NCI-H1694 treated with DMSO at 0.1 percent for 48 hours (cell line): ENCODE data around the gene DAZAP2.
"Not testable (repeated sequence)": the region's sequence is repeated elsewhere in the genome, so short reads cannot be mapped to it uniquely, and the experiment has no call there.

ENCODE experiments used
- DNase-seq: peaks from one replicate; lab custom pipeline; 2025; lab: John Stamatoyannopoulos, UW

DAZAP2 gene

DNA sequence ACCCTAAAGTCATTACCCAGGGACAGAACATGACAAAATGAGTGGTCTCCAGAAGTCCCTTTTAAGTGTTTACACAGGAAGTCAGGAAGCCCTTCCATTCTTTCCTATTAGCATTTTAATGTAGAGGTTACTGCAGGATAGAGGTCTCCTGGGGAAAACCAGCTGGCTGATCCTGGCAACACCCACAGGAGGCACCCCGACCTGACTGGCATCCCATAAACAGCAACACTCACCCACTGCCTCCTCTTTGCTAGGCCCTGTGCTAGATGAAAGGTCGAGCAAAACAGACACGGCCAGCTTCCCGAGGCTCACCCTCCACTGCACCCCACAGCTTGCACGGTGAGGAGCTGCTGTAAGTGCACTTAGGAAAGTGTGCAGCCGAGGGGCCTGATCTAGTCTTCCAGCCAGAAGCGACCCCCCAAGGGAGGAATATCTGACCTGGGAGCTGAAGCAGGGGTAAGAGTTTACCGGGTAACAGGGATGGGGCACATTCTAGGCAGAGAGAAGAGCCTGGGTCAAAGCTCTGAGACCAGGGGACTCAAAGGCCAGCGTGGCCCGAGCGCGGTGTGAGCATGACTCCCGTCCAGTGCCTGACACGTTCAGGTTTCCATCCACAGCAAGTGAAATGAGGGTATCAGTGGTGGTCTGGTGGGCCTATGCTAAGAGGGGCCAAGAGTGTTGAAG is 9.0 kb downstream of the DAZAP2 start:
- DNase-seq = no peak

DNA sequence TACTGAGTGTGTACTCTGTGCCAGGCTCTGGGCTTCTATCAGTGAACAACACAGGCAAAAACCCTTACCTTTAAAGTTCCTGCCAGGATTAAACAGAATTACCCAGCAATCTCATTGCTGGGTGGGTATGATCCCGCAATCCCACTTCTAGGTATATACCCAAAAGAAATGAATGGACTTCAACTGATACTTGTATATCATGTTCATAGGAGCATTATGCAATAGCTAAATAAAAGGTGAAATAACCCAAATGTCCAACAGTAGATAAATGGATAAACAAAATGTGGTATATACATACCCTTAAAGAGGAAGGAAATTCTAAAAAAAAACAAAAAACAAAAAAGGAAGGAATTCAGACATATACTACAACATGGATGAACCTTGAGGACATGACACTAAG is 14.7 kb downstream of the DAZAP2 start:
- DNase-seq = no peak

DNA sequence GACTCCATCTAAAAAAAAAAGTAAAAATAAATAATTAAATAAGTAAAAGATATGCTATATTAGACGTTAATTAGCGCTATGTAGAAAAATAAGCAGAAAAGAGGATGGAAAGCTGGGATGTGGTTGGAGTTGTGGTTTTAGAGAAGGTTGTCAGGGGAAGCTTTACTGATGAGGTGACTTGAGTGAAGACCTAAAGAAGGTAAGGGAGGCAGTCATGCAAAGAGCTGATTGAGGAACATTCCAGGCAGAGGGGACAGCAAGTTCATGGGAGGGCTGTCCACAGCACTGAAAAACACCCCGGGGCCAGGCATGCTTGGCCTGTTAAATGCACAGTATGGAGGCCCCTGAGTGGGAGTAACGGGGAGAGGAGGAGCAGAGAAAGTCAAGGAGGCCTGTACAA is 15.9 kb downstream of the DAZAP2 start:
- no peak for DNase-seq

DNA sequence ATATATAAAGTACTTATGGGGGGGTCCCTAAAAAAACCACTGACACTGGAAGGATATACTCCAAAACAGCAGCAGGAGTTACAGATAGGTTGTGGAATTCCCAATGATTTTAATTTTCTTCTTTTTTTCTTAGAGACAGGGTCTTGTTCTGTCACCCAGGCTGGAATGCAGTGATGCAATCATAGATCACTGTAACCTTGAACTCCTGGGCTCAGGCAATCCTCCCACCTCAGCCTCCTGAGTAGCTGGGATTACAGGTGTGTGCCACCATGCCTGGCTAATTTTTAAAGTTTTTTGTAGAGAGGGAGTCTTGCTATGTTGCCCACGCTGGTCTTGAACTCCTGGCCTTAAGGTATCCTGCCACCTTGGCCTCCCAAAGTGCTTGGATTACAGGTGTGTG is 21.0 kb downstream of the DAZAP2 start:
- not testable (repeated sequence) for DNase-seq

DNA sequence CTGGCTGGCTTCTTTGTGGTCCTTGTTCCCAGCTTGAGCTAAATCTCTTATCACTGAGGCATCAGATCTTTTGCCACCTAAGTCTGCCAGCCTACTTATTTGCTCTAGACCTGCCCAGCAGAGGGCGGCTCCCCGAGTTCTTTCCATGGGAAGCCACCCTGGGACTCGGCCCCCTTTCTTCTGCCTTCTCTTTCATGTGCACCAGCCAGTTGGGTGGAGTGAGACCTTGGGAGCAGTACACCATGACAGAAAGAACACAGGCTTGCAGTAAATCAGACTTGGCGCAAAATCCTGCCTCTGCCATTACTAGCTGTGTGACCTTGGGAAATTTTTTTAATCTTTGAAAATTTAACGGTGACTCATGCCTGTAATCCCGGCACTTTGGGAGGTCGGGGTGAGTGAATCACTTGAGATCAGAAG is 24.1 kb downstream of the DAZAP2 start:
- DNase-seq = no peak

DNA sequence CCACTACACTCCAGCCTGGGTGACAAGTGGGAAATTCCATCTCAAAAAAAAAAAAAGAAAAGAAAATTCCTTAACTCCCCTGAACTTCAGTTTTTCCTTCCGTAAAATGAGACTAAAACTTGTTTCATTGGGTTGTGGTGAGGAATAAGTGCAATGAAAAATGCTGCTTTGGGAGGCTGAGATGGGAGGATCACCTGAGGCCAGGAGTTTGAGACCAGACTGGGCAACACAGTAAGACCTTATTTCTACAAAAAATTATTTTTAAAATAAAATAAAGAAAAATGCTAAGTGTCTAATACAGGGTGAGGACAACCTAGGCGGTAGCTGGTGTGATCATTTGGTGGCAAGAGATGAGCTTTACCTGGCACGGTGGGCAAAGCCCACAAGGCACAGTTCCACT is 24.7 kb downstream of the DAZAP2 start:
- no peak for DNase-seq

DNA sequence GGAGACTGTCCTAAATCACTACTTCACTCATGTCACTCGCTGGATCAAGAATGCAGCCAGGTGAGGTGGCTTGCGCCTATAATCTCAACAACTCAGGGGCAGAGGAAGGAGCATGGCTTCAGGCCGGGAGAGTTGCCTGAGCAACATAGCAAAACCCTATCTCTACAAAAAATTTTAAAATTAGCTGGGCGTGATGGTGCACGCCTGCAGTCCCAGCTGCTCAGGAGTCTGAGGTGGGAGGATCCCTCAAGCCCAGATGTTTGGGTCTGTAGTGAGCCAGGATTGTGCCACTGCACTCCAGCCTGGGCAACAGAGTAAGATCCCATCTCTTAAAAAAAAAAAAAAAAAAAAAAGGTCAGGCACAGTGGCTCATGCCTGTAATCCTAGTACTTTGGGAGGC is 25.7 kb downstream of the DAZAP2 start:
- no peak for DNase-seq

DNA sequence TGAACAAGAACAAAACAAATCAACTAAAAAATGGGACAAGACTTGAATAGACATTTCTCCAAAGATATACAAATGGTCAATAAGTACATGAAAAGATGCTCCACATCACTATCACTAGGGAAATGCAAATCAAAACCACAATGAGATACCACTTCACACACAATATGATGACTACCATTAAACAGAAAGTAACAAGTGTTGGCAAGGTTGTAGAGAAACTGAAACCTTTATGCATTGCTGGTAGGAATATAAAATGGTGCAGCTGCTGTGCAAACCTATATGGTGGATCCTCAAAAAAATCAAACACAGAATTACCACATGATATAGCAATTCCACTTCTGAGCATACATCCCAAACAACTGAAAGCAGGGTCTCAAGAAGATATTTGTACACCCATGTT is 26.4 kb downstream of the DAZAP2 start:
- DNase-seq = no peak

DNA sequence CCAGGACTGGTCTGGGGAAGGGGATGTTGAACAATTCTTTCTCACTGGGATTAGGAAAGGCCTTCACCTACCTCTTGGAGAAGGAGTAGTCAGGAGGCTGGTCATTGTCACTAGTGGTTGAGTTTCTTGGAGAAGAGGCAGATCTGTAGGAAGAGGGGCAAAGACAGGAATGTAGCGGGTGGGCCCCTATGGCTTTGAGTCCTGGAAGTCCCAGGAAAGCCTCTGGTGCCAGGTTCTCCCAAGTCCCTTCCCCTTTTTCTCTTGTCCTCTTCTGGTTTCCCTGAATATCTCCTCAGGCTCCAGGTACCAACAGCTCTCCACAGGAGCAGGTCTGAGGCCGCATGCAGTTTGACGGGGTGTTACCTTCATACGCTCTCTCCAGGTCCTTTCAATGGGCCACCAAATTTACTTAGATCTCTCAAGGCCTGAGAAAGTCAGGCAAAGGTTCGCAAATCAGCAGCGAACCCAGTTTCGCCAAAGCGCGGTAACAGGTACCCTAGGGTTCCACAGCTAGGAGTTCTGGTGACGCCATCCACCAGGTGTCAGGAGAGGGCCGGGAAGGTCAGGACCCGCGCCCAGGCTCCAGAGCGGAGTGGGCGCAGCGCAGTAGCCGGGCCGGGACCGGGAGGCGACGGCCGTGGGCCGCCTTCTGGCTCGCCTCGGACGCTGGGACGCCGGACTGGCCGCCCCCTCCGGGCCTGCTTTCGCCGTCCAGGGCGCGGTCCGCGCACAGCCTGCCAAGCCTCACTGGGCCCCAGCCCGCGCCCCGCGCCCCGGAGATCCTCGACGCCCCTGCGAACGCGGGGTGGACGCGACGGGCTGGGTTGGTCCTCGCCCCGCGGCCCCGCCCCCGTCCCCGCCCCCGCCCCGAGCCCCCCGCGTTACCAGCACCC is 30.8 kb downstream of the DAZAP2 start:
- no peak for DNase-seq

DNA sequence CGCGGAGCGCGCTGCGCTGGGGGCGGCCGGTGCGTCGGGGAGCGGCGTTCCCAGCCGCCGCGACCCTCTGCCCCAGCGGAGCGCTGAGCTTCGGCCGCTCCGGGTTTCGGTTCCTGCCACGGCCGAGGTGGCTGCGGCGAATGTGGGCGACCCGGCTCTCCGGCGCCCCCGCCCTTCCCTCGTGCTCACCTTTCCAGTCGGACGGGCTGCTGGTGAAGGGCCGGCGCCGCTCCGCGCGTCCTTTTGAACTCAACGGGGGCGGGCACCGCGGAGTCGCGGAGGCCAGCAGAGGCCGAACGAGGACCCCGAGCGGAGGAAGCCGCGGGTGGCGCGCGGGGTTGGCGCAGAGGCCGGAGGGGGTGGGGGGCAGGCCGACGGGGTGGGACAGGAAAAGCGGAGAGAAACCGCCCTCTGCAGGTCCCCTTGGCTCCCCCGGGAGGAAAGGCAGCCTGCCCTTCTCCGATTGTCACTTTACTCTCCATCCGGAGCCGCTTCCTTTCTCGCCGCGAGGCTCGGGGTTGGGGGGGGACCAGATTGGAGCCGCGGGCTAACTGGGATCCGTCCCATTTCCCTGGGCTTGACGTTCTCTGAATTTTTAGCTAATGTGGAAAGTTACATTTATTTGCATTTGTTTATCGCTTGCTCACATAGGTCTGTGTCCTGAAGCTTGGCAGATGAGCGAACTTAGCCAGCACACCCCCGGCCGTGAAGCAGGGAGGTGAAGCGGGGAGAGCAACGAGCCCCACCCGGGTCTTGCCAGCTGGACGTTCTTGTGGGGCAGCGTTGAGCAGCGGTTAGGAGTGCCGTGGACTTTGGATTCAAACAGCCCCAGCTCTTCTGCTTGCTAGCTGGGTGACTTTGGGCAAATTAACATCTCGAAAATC is 31.7 kb downstream of the DAZAP2 start, which contains the start of gene SMAGP:
TSS of gene SMAGP (minus strand) at position 349 of the 884 bp plus-strand sequence. CDS start 1,137 bp downstream, outside the sequence.
- no peak for DNase-seq

DNA sequence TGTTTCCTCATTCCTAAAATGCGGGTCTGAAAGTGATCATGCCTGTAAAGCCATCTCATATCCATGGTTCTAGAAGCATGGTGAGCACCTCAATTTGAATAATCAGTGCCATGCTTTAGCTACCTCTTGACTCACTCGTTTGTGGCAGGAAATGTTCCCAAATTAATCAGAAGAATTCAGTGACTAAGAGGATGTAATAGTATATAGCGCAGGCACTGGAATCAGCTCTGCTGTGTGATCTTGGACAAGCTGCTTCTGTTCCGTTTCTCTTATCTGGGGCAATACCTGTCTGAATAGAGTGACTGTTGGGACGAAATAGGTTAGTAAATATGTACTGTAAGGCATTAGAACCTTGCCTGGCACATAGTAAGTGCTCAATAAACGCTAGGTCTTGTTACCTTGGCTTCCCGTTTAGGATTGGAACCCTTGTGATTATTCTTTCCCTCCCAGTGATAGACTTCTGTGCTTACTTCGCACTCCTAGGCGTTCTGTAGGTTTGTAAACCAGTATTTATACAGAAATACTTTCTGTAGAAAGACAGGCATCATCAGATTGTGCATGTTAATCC is 32.4 kb downstream of the DAZAP2 start:
- no peak for DNase-seq

DNA sequence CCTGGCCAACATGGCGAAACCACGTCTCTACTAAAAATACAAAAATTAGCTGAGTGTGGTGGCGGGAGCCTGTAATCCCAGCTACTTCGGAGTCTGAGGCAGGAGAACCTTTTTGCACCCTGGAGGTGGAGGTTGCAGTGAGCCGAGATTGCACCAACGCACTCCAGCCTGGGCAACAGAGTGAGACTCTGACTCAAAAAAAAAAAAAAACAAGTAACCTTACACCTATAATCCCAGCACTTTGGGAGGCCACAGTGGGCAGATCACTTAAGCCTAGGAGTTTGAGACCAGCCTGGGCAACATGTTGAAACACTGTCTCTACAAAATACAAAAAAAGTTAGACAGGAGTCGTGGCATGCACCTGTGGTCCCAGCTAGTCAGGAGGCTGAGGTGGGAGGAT is 34.2 kb downstream of the DAZAP2 start:
- DNase-seq = not testable (repeated sequence)

DNA sequence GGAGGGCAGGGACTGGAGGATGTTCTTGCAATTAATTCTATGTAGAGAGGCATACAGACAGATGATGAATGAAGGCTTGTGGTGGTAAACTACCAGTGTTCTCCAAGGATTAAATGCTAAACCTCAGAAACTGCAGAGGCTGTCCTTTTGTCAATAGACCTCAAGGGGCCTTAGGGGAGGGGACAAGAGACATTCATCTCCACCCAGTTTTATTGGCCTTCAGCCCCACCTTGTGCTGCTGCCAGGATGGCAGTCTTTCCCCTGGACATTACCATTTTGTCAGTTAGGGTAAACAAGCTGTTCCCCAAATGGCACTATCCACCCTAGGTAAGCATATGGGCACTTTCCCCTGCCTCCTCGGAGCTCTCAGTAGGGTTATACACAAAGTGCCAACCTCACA is 36.5 kb downstream of the DAZAP2 start:
- DNase-seq = no peak

DNA sequence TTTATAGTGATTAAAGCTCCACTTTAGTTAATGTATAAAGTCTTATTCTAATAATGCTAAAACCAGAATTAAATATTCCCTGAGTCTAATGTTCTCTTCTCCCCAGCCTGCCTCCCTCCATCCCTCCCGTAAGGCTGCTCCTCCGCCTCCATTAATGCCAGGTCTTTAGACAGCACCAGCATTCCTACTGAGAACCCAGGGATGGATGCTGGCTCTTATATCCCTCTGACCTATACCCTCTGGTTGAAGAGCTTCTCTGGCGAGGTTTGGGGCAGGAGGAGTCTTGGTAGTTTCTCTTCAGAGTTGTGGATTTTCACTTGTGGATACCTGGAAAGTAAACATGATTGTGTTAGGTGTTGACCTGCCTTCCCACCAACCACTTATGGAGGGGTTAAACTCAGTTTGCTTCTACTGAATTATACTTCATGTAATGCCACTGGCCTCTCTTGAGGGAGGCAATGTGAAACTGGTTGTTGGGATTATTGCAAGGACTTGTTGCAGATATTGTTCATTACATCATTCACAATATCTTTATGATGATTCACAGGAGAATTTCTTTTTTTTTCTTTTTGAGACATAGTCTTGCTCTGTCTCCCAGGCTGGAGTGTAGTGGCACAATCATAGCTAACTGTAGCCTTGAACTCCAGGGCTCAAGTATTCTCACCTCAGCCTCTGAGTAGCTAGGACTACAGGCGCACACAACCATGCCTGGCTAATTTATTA is 42.7 kb downstream of the DAZAP2 start:
- no peak for DNase-seq

DNA sequence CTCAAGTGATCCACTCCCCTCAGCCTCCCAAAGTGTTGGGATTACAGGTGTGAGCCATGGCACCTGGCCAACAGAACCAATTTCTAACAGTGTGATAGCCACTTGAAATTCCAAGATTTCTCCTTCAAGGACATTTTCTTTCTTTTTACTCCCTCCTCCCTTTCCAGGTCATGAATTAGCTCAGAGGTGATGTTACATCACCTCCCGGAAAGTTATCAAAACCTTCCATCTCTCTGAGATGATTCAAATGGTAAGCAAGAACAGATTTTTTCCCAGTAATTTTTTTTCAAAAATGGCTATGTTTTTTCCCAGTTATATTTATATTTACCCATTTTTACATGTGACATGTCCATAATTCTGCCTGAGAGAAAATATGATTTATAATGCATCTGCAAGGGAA is 47.2 kb downstream of the DAZAP2 start:
- DNase-seq = no peak

DNA sequence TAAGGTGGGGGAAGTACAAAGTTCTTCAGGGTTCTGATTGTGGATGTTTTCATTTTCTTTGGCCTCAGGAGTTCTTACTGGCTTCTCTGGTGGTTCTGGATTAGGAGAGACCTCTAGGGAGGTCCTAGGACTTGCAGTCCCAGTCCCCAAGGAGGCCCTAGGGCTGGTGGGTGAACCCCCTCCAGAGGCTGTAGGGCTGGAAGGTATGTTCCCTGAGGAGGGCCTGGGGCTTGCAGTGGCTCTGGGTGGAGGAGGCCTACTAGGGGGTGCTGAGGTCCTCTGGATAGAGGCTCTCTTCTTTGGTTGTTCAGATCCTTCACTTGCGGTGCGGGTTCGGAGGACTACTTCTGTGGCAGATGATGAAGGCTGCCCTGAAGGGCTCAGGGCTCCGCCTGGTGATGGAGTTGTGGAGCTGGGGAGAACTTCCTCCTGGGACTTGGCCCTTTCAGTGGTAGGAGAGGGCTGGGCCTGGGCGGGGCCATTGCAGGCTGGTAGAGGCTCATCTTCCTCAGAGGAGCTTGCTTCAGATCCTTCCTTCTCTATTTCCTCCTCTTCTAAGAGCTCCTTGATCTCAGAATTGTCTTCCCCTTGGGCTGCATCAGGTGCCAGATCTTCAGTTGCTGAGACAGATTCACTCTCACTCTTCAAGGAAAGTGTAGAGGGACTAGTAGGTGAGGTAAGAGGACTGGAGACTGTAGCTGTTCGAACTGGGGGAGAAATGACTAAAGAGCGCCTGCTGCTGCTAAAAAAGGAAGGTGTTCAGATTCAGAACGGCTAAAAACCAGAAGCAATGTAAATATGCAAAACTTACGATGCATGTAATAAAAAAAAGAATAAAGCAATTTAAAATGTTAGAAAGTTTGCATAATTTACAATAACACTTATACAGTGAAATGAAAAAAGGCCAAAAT is 53.2 kb downstream of the DAZAP2 start:
- not testable (repeated sequence) for DNase-seq
